GM12878 (cell line): Measurements from ENCODE around the gene SMIM7.

Experiments
- BHLHE40 ChIP-seq, 2 experiments: fragments of 450-650 bp in 1 of 2; IDR thresholded peaks; 2 replicates each; pipeline ENCODE4 v1.6.1; 2011 to 2017; ENCODE audit warnings: low read depth in 2 of 2, borderline replicate concordance in 1 of 2, improper control_type of control experiment in 1 of 2, low read length in 1 of 2, mild to moderate bottlenecking in 1 of 2
- CTCF ChIP-seq, 3 experiments: IDR thresholded peaks in 2 of 3; conservative IDR thresholded peaks in 1 of 3; 2 replicates each; pipeline ENCODE4 v1.5.1; 2011; ENCODE audit warnings: low read depth in 3 of 3, low read length in 3 of 3, mild to moderate bottlenecking in 3 of 3, control low read depth in 2 of 3, moderate library complexity in 2 of 3, inconsistent platforms in 1 of 3, mixed read lengths in 1 of 3; ENCODE audit not compliant: control insufficient read depth in 2 of 3, insufficient read depth in 1 of 3; ENCODE audit errors: extremely low read depth in 1 of 3
- ELK1 ChIP-seq: IDR thresholded peaks from 2 replicates; pipeline ENCODE4 v1.6.1; 2012; ENCODE audit warnings: low read depth, low read length, improper control_type of control experiment
- EP300 ChIP-seq, 2 experiments: fragments of 150-350 bp in 1 of 2; IDR thresholded peaks; 2 replicates each; pipeline ENCODE4 v1.6.1; 2011 to 2012; ENCODE audit warnings: low read depth in 2 of 2, low read length in 2 of 2, borderline replicate concordance in 1 of 2, improper control_type of control experiment in 1 of 2, inconsistent platforms in 1 of 2; ENCODE audit not compliant: control insufficient read depth in 1 of 2
- RB1 ChIP-seq: fragments of 450-650 bp; formaldehyde crosslinking; IDR thresholded peaks from 2 replicates; pipeline ENCODE4 v1.6.1; 2017; ENCODE audit warnings: mild to moderate bottlenecking, borderline replicate concordance
- RCOR1 ChIP-seq: conservative IDR thresholded peaks from 2 replicates; pipeline ENCODE4 v1.6.1; 2012; ENCODE audit warnings: low read depth, low read length, improper control_type of control experiment

- no peak for TF ChIP-seq CTCF (IDR thresholded peaks at IDR 0.05 in 2 of 3, conservative IDR thresholded peaks at IDR 0.05 in 1 of 3; ENCODE audit: control insufficient read depth in 2 of 3, extremely low read depth in 1 of 3, insufficient read depth in 1 of 3, low read depth in 3 of 3, low read length in 3 of 3)
- TF ChIP-seq BHLHE40 (IDR thresholded peaks at IDR 0.05; ENCODE audit: borderline replicate concordance in 1 of 2, low read depth in 2 of 2, low read length in 1 of 2) = no peak
- no peak for TF ChIP-seq RCOR1
- no peak for TF ChIP-seq RB1
- no peak for TF ChIP-seq EP300 (IDR thresholded peaks at IDR 0.05; ENCODE audit: borderline replicate concordance in 1 of 2, control insufficient read depth in 1 of 2, low read depth in 2 of 2, low read length in 2 of 2)
- no peak for TF ChIP-seq ELK1
Observed at GRCh38 chr19:16688084-16688483, 28.1 kb upstream of the SMIM7 start.
